ENCODE results near the gene IL21R. TPM values are rescaled to one million over a fixed set of nuclear protein-coding genes. Genes with fewer than 3 reads are reported as not detected.

IL21R gene
- total RNA-seq, 1 donor from 2014 or later = 0.40 TPM

- no peak for TF ChIP-seq CTCF (IDR thresholded peaks at IDR 0.05)
- no peak for DNase-seq (ENCODE audit: extremely low spot score, unreplicated experiment)
- Mint-ChIP-seq H3K36me3 (ENCODE audit: unreplicated experiment) (peaks cover 37% of the 10 kb centered on the region), H3K4me3 (ENCODE audit: unreplicated experiment) (no peak overlapping the region), H3K27ac (ENCODE audit: unreplicated experiment) (no peak overlapping the region), H3K9me3 (ENCODE audit: unreplicated experiment) (no peaks in the 10 kb centered on the region), H3K4me1 (ENCODE audit: unreplicated experiment) (peaks cover 18% of the 10 kb centered on the region), H3K27me3 (ENCODE audit: unreplicated experiment) (no peaks in the 10 kb centered on the region)
Observed at GRCh38 chr16:27462200-27462845, 60.3 kb downstream of the IL21R start.

GRCh38 chr16:27462846-27463682 is 61.1 kb downstream of the IL21R start:
- H3K4me1 Mint-ChIP-seq (ENCODE audit: unreplicated experiment) = peaks cover 18% of the 10 kb centered on the region
- no peaks in the 10 kb centered on the region for H3K27me3 Mint-ChIP-seq (ENCODE audit: unreplicated experiment)
- no peak overlapping the region for H3K27ac Mint-ChIP-seq (ENCODE audit: unreplicated experiment)
- no peak overlapping the region for H3K4me3 Mint-ChIP-seq (ENCODE audit: unreplicated experiment)
- no peak for TF ChIP-seq CTCF (IDR thresholded peaks at IDR 0.05)
- no peak for DNase-seq (ENCODE audit: extremely low spot score, unreplicated experiment)
- H3K9me3 Mint-ChIP-seq (ENCODE audit: unreplicated experiment) = no peaks in the 10 kb centered on the region
- peaks cover 44% of the 10 kb centered on the region for H3K36me3 Mint-ChIP-seq (ENCODE audit: unreplicated experiment)

- H3K4me3 Mint-ChIP-seq (ENCODE audit: unreplicated experiment) = no peak overlapping the region
- H3K27ac Mint-ChIP-seq (ENCODE audit: unreplicated experiment) = no peak overlapping the region
- TF ChIP-seq CTCF (IDR thresholded peaks at IDR 0.05) = no peak
- no peaks in the 10 kb centered on the region for H3K27me3 Mint-ChIP-seq (ENCODE audit: unreplicated experiment)
- H3K4me1 Mint-ChIP-seq (ENCODE audit: unreplicated experiment) = peaks cover 18% of the 10 kb centered on the region
- no peaks in the 10 kb centered on the region for H3K9me3 Mint-ChIP-seq (ENCODE audit: unreplicated experiment)
- H3K36me3 Mint-ChIP-seq (ENCODE audit: unreplicated experiment) = peaks cover 53% of the 10 kb centered on the region
- no peak for DNase-seq (ENCODE audit: extremely low spot score, unreplicated experiment)
Observed at GRCh38 chr16:27463741-27464591, 62.0 kb downstream of the IL21R start.

- TF ChIP-seq CTCF (IDR thresholded peaks at IDR 0.05) = no peak
- Mint-ChIP-seq H3K36me3 (ENCODE audit: unreplicated experiment) (peaks cover 57% of the 10 kb centered on the region), H3K27me3 (ENCODE audit: unreplicated experiment) (no peaks in the 10 kb centered on the region), H3K4me3 (ENCODE audit: unreplicated experiment) (no peak overlapping the region), H3K27ac (ENCODE audit: unreplicated experiment) (no peak overlapping the region), H3K4me1 (ENCODE audit: unreplicated experiment) (peaks cover 18% of the 10 kb centered on the region), H3K9me3 (ENCODE audit: unreplicated experiment) (no peaks in the 10 kb centered on the region)
- DNase-seq (ENCODE audit: extremely low spot score, unreplicated experiment) = no peak
Observed at GRCh38 chr16:27464626-27465482, 62.9 kb downstream of the IL21R start.
